Type B pancreatic cell (in vitro differentiated cells): ENCODE results near the gene TAMALIN. TPM values are rescaled to one million over a fixed set of nuclear protein-coding genes. Genes with fewer than 3 reads are reported as not detected.

Experiments
- DNase-seq: peaks from one replicate; pipeline ENCODE4 v3.0.0; 2021; ENCODE audit warnings: mixed read lengths; ENCODE audit not compliant: unreplicated experiment; ENCODE audit errors: extremely low spot score
- H3K27ac Mint-ChIP-seq: 2 replicates; pipeline ENCODE4 v1.8.0; 2021; ENCODE audit warnings: mild to moderate bottlenecking, mixed read lengths
- H3K27me3 Mint-ChIP-seq: 2 replicates; pipeline ENCODE4 v1.8.0; 2021; ENCODE audit warnings: mixed read lengths
- H3K36me3 Mint-ChIP-seq: 2 replicates; pipeline ENCODE4 v1.8.0; 2021; ENCODE audit warnings: mixed read lengths
- H3K4me1 Mint-ChIP-seq: one replicate; pipeline ENCODE4 v1.8.0; 2021; ENCODE audit warnings: mixed read lengths; ENCODE audit not compliant: unreplicated experiment
- H3K4me3 Mint-ChIP-seq: 2 replicates; pipeline ENCODE4 v1.8.0; 2021; ENCODE audit warnings: mild to moderate bottlenecking, mixed read lengths
- H3K9me3 Mint-ChIP-seq: 2 replicates; pipeline ENCODE4 v1.8.0; 2021; ENCODE audit warnings: mixed read lengths
- total RNA-seq: library from RNA; stranded (reverse); gene quantifications from 2 replicates; pipeline ENCODE4 v1.2.1, GENCODE V29; 2021; ENCODE audit warnings: low replicate concordance
- TF ChIP-seq, protein P1 (sequence below): fragments of 200-600 bp; sonication (generic); conservative IDR thresholded peaks from 2 replicates; pipeline ENCODE4 v1.5.0; 2021; ENCODE audit warnings: antibody characterized with exemption, mild to moderate bottlenecking

TAMALIN gene
- total RNA-seq, 1 donor from 2014 or later: 16.5 TPM

DNA sequence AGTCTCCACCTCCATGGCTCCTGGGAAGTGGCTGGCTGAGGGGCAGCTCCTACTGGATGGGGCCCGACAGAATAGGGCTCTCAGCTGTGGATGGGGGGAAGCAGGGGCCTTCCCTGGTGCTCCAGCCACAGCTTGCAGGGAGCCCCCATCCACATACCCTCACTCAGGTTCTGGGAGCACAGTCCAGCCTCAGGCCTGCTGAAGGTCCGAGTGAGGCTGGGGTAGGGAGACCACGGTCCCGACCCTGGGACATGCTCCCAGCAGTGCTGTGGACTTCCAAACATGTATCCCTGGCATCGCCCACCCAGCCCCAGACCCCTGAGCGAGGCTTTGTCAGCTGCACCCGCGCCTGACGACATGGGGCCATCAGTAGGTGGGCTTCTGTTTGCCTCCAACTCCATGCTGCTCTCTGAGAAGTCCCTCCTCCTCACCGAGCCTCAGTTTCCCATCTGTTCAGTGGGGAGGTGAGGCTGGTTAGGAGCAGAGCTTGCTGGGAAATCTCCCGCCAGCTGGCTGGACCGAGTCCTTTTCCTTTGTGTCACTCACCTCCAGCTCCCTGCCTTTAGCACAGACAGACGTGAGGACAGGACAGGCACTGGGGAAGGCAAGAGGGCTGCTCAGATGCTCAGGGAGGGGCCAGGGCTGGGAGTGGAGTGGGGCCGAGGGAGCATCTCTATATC is 53.9 kb downstream of the TAMALIN start:
- H3K4me3 Mint-ChIP-seq: no peak overlapping the region
- H3K27me3 Mint-ChIP-seq: peaks cover 10% of the 10 kb centered on the region
- H3K27ac Mint-ChIP-seq: peak overlapping the region; percentile 18
- H3K4me1 Mint-ChIP-seq: no peaks in the 10 kb centered on the region
- H3K36me3 Mint-ChIP-seq: no peaks in the 10 kb centered on the region
- TF ChIP-seq, protein P1, sequence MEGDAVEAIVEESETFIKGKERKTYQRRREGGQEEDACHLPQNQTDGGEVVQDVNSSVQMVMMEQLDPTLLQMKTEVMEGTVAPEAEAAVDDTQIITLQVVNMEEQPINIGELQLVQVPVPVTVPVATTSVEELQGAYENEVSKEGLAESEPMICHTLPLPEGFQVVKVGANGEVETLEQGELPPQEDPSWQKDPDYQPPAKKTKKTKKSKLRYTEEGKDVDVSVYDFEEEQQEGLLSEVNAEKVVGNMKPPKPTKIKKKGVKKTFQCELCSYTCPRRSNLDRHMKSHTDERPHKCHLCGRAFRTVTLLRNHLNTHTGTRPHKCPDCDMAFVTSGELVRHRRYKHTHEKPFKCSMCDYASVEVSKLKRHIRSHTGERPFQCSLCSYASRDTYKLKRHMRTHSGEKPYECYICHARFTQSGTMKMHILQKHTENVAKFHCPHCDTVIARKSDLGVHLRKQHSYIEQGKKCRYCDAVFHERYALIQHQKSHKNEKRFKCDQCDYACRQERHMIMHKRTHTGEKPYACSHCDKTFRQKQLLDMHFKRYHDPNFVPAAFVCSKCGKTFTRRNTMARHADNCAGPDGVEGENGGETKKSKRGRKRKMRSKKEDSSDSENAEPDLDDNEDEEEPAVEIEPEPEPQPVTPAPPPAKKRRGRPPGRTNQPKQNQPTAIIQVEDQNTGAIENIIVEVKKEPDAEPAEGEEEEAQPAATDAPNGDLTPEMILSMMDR: no peak
- no peaks in the 10 kb centered on the region for H3K9me3 Mint-ChIP-seq
- DNase-seq: no peak

DNA sequence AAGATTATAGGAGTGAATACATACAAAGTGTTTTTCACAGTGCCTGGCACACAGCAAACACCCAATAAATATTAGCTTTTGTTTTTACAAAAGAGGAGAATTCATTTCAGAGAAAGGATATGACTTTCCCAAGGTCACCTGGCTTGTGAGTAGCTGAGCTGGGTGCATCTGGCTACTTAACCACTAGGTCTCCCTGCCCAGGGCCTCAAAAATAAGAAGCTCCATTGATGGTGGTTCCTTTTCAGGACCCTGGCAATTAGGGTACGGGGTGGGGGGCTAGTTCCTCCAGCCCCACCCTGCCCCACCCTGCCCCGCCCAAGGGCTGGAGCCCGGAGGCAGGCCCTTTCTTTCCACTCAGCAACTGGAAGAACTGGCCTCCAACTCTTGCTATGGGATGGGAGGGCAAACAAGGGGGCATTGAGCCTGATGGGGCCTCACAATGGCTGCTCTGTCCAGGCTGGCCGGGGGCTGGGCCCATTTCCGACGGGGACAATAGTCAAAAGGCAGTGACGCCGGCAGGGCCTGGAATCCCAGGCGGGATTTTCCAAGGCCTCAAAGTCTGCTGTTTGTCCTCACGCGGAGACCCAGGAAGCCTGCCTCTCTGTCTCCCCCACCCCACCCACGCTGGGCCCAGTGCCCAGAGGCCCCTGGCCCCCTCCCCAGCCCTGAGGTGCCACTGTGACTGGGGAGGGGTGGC is 54.9 kb downstream of the TAMALIN start:
- peaks cover 19% of the 10 kb centered on the region for H3K27me3 Mint-ChIP-seq
- H3K9me3 Mint-ChIP-seq: no peaks in the 10 kb centered on the region
- no peaks in the 10 kb centered on the region for H3K36me3 Mint-ChIP-seq
- no peak for DNase-seq
- TF ChIP-seq, protein P1: no peak
- peak overlapping the region; percentile 18 for H3K27ac Mint-ChIP-seq
- no peaks in the 10 kb centered on the region for H3K4me1 Mint-ChIP-seq
- no peak overlapping the region for H3K4me3 Mint-ChIP-seq

DNA sequence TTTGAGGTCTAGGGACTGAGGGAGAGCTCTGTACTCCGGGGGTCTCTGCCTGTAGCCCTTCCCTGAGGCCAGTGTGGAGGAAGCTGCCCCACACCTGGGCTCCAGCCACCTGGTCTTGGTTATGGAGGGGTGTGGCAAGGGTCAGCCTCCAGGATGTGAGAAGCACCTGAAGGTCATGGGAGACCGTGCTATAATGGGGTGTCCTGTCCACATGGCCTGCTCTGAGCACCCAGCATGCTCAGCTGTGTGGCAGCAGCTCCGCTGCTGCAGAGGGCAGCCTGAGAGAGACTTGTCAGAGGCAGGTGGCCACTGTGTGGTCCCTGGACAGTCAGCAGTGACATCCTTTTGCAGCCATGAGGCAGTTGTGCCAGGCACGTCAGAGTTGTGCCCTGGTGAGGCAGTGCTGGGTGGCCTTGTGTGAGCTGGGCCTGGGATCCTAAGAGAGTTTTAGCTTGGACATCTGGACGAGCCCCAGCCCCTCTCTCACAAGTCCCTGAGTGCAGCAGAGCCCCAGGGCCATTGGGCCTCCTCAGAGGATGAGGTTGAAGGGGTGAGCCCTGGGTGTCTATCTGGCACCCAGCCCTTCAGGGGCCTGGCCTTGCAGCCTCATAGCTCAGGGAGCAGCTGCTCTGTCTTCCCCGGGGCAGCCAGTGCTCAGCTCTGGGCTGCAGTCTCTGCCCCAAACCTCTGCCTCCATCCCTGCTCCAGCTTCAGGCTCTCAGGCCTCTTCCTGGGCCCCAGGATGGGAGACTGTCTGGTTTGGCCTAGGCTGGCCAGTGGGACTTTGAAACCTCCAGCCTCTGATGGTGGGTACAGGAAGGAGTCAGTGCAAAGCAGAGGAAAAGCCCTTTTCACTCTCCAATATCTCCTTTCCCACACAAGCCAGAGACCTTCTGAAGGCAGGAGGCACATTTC is 55.7 kb downstream of the TAMALIN start:
- no peak overlapping the region for H3K4me3 Mint-ChIP-seq
- no peaks in the 10 kb centered on the region for H3K9me3 Mint-ChIP-seq
- H3K27me3 Mint-ChIP-seq: peaks cover 25% of the 10 kb centered on the region
- H3K36me3 Mint-ChIP-seq: no peaks in the 10 kb centered on the region
- H3K27ac Mint-ChIP-seq: no peak overlapping the region
- DNase-seq: peak; percentile 61
- H3K4me1 Mint-ChIP-seq: no peaks in the 10 kb centered on the region
- TF ChIP-seq, protein P1: no peak

DNA sequence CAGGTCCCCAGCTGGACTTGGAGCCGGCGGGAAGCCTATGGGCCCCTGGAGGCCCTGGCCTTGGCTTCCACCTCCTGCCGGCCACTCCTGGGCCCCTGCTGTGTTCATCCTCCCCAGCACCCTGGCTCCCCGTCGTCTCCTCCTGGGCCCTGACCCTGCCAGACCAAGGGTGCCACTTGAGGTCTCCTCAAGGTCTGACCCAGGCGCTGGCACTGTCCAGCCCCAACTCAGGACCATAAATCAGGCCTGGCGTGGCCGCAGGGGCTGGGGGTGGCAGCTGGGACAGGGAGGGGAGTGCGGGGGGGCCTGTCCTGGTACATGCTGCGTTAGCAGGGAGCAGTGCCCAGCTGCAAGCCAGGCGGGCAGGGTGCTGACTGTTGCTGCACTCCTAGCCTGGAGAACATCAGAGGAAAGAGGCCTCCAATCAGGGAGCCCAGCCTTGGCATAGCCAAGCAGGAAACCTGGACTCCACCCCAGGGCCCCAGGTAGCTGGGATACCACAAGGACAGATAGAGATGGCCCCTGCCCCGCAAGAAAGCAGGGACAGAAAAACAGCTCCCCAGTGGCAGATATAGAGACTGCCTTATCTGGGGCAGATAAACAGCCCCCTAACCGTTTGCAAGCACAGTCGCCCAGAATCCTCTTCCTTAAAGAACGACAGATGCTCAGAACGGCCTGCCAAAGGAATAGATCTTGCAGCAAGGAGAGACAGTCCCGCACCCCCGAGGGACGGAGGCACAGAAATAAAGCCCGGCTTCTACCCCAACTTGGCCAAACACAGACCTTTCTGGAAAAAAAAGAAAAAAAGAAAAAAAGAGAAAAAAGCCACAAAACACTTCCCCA is 56.6 kb downstream of the TAMALIN start:
- Mint-ChIP-seq H3K9me3 (no peaks in the 10 kb centered on the region), H3K27me3 (peaks cover 25% of the 10 kb centered on the region), H3K27ac (no peak overlapping the region), H3K4me3 (no peak overlapping the region), H3K36me3 (no peaks in the 10 kb centered on the region), H3K4me1 (no peaks in the 10 kb centered on the region)
- TF ChIP-seq, protein P1: no peak
- no peak for DNase-seq
